DMS 273 treated with DMSO at 0.1 percent for 48 hours (cell line): ENCODE results near the gene RIPPLY2.
"Not testable (repeated sequence)": the region's sequence is repeated elsewhere in the genome, so short reads cannot be mapped to it uniquely, and the experiment has no call there.

Source experiments
- DNase-seq: peaks from one replicate; lab custom pipeline; 2025; lab: John Stamatoyannopoulos, UW

The RIPPLY2 gene

GRCh38 chr6:83860359-83860755 is 7.2 kb downstream of the RIPPLY2 start:
- no peak for DNase-seq

- DNase-seq = no peak
Observed at GRCh38 chr6:83860782-83861495, 7.8 kb downstream of the RIPPLY2 start.

GRCh38 chr6:83862776-83863471 is 9.8 kb downstream of the RIPPLY2 start:
- DNase-seq = no peak

GRCh38 chr6:83867043-83867442 is 13.9 kb downstream of the RIPPLY2 start:
- no peak for DNase-seq

GRCh38 chr6:83867527-83868161 is 14.5 kb downstream of the RIPPLY2 start:
- no peak for DNase-seq

- no peak for DNase-seq
Observed at GRCh38 chr6:83868639-83869038, 15.5 kb downstream of the RIPPLY2 start.

GRCh38 chr6:83870649-83871048 is 17.5 kb downstream of the RIPPLY2 start:
- DNase-seq = no peak

- no peak for DNase-seq
Observed at GRCh38 chr6:83872386-83873118, 19.4 kb downstream of the RIPPLY2 start.

- no peak for DNase-seq
Observed at GRCh38 chr6:83873869-83874268, 20.7 kb downstream of the RIPPLY2 start.

GRCh38 chr6:83875843-83876242 is 22.7 kb downstream of the RIPPLY2 start:
- no peak for DNase-seq

GRCh38 chr6:83878902-83879644 is 25.9 kb downstream of the RIPPLY2 start:
- no peak for DNase-seq

- DNase-seq = no peak
Observed at GRCh38 chr6:83879746-83880145, 26.6 kb downstream of the RIPPLY2 start.

- DNase-seq = no peak
Observed at GRCh38 chr6:83883240-83883639, 30.1 kb downstream of the RIPPLY2 start.

- peak; percentile 30 for DNase-seq
Observed at GRCh38 chr6:83884523-83884922, 31.4 kb downstream of the RIPPLY2 start.

GRCh38 chr6:83885984-83886383 is 32.8 kb downstream of the RIPPLY2 start:
- no peak for DNase-seq

- DNase-seq = no peak
Observed at GRCh38 chr6:83889621-83890020, 36.5 kb downstream of the RIPPLY2 start.

- DNase-seq = no peak
Observed at GRCh38 chr6:83890520-83890919, 37.4 kb downstream of the RIPPLY2 start.

- DNase-seq = no peak
Observed at GRCh38 chr6:83891586-83891985, 38.4 kb downstream of the RIPPLY2 start.

GRCh38 chr6:83893024-83893423 is 39.9 kb downstream of the RIPPLY2 start:
- DNase-seq = no peak

GRCh38 chr6:83897094-83897493 is 43.9 kb downstream of the RIPPLY2 start:
- not testable (repeated sequence) for DNase-seq

- no peak for DNase-seq
Observed at GRCh38 chr6:83901624-83902023, 48.5 kb downstream of the RIPPLY2 start.

- no peak for DNase-seq
Observed at GRCh38 chr6:83904395-83904794, 51.2 kb downstream of the RIPPLY2 start.
